Smooth muscle cell (in vitro differentiated cells): ENCODE measurements around the gene GDI1. TPM values are rescaled to one million over a fixed set of nuclear protein-coding genes. Genes with fewer than 3 reads are reported as not detected.

Source experiments
- DNase-seq: peaks from one replicate; lab custom pipeline; 2025; ENCODE audit not compliant: unreplicated experiment; lab: John Stamatoyannopoulos, UW
- H2AFZ ChIP-seq: fragments of 200-600 bp; sonication (generic); 2 replicates; pipeline ENCODE4 v1.6.0; 2016; ENCODE audit warnings: antibody characterized with exemption, low read depth, mild to moderate bottlenecking
- H3F3A ChIP-seq: fragments of 200-600 bp; sonication (generic); 2 replicates; pipeline ENCODE4 v1.6.0; 2017; ENCODE audit warnings: antibody characterized with exemption, low read depth
- H3K27ac ChIP-seq: fragments of 200-600 bp; sonication (generic); 2 replicates; pipeline ENCODE4 v1.5.1; 2016; ENCODE audit warnings: low read depth, mild to moderate bottlenecking
- H3K27me3 ChIP-seq: fragments of 200-600 bp; sonication (generic); 2 replicates; pipeline ENCODE4 v1.6.1; 2016; ENCODE audit warnings: low read depth, mild to moderate bottlenecking
- H3K36me3 ChIP-seq: fragments of 200-600 bp; sonication (generic); 2 replicates; pipeline ENCODE4 v1.5.1; 2016; ENCODE audit warnings: low read depth
- H3K4me1 ChIP-seq: fragments of 200-600 bp; sonication (generic); 2 replicates; pipeline ENCODE4 v1.5.1; 2016; ENCODE audit warnings: low read depth
- H3K4me2 ChIP-seq: fragments of 200-600 bp; sonication (generic); 2 replicates; pipeline ENCODE4 v1.6.0; 2016; ENCODE audit warnings: mild to moderate bottlenecking
- H3K4me3 ChIP-seq: fragments of 200-600 bp; sonication (generic); 2 replicates; pipeline ENCODE4 v1.5.1; 2016; ENCODE audit warnings: mild to moderate bottlenecking
- H3K79me2 ChIP-seq: fragments of 200-600 bp; sonication (generic); 2 replicates; pipeline ENCODE4 v1.6.0; 2016; ENCODE audit warnings: low read depth, mild to moderate bottlenecking
- H3K9ac ChIP-seq: fragments of 200-600 bp; sonication (generic); 2 replicates; pipeline ENCODE4 v1.6.0; 2016; ENCODE audit warnings: low read depth
- H3K9me3 ChIP-seq: fragments of 200-600 bp; sonication (generic); replicated peaks from 2 replicates; pipeline ENCODE4 v1.5.1; 2016; ENCODE audit warnings: low read depth
- H4K20me1 ChIP-seq: fragments of 200-600 bp; sonication (generic); 2 replicates; pipeline ENCODE4 v1.6.0; 2016; ENCODE audit warnings: low read depth
- CTCF ChIP-seq: fragments of 200-600 bp; sonication (generic); IDR thresholded peaks from 2 replicates; pipeline ENCODE4 v1.5.1; 2017; ENCODE audit warnings: borderline replicate concordance, mild to moderate bottlenecking, antibody characterized with exemption; ENCODE audit not compliant: insufficient read depth, poor library complexity, severe bottlenecking
- WGBS: methylation state at CpG from one replicate; pipeline ENCODE4 v1.1.7; 2016; ENCODE audit warnings: low lambda C conversion rate; 5-methylcytosine and 5-hydroxymethylcytosine counted together
- polyA plus RNA-seq: library from polyadenylated mRNA; unstranded; fragments of >200 nt; fragmentation: Nextera tagmentation; extraction: Ambion mirVana; gene quantifications from 2 replicates; pipeline ENCODE4 v1.2.1, GENCODE V29; 2016
- total RNA-seq: library from RNA; depleted of rRNA; stranded (reverse); fragments of >200 nt; gene quantifications from 2 replicates; pipeline ENCODE4 v1.2.3, GENCODE V29; 2014

GDI1 gene
- total and polyA plus RNA-seq, 2 experiments from 2014 or later, result 98.8 to 143 TPM

DNA sequence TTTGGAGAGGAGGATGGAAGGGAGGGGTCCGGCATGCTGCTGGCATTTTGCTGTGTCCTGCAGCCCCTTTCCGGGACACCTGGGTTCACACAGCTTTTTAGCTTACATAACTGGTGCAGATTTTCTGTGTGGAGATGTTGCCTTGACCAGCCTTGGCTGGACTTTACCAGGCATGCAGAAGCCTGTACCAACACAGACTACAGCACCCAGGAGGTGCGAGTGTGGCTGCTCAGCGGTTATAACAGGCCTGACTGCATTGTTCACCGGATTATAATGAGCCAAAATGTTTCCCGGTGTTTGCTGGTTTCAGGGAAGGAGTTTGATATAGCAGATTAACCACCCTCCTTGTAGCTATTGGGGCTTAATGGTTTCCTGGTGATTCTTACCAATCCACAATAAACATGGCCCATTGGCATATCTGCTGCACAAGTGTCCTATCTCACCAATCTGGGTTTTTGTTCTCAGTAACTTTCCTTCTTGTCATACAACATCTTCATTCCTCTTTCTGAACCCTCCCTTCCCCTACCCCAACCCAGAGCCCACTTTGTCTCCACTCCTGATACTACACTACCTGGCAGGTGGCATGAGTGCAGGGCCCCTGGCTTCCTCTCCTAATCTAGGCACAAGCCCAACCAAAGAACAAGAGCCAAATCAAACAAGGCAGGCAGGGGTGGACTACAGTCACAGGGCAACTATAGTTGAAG lies 34.9 kb upstream of the GDI1 start:
- Histone ChIP-seq H3F3A (peaks cover 4% of the 10 kb centered on the region), H3K27ac (no peak overlapping the region), H3K27me3 (no peaks in the 10 kb centered on the region), H4K20me1 (peaks cover 43% of the 10 kb centered on the region), H3K9ac (no peak overlapping the region), H3K4me2 (no peak overlapping the region), H3K36me3 (no peaks in the 10 kb centered on the region), H3K79me2 (peaks cover 19% of the 10 kb centered on the region), H3K4me3 (no peak overlapping the region), H3K4me1 (no peaks in the 10 kb centered on the region), H3K9me3 (no peaks in the 10 kb centered on the region), H2AFZ (no peak overlapping the region)
- 74% methylated on average over 6 of the region's 6 CpGs for WGBS
- TF ChIP-seq CTCF, result no peak
- DNase-seq, result no peak

DNA sequence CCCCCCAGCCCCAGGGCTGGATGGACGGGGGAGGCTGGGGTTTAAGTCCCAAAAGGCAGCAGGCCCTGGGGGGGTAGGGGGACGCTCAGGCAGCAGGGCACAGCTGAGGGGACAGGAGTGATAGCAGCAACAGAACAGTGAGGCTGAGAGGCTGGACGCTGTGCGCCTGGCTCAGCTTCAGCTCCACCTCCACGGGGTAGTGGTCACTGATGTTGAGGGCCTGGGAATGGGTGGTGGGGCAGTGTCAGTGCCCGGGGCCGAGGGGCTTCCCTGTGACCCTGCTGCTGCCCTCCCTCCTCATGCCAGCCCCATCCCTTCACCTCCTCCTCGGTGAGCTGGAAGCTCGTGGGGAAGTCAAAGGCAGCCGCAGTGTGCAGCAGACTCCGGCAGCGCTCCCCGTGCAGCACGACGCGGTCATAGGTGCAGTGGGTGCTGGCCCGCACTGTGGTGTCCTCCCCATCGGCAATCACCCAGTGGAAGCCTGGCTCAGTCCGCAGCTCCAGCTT lies 34.3 kb upstream of the GDI1 start:
- Histone ChIP-seq H3K36me3 (no peaks in the 10 kb centered on the region), H3K4me2 (no peak overlapping the region), H3K4me3 (no peak overlapping the region), H4K20me1 (peaks cover 43% of the 10 kb centered on the region), H3K27me3 (no peaks in the 10 kb centered on the region), H3K9ac (no peak overlapping the region), H3K9me3 (no peaks in the 10 kb centered on the region), H3K27ac (no peak overlapping the region), H3K79me2 (peaks cover 20% of the 10 kb centered on the region), H3F3A (peaks cover 4% of the 10 kb centered on the region), H3K4me1 (no peaks in the 10 kb centered on the region), H2AFZ (no peak overlapping the region)
- 80% methylated on average over 19 of the region's 19 CpGs for WGBS
- no peak for TF ChIP-seq CTCF
- DNase-seq, result no peak

- H3K27me3 ChIP-seq, result no peaks in the 10 kb centered on the region
- no peak overlapping the region for H2AFZ ChIP-seq
- no peak for DNase-seq
- H3K27ac ChIP-seq, result no peak overlapping the region
- H4K20me1 ChIP-seq, result peaks cover 43% of the 10 kb centered on the region
- H3K36me3 ChIP-seq, result no peaks in the 10 kb centered on the region
- no peak for TF ChIP-seq CTCF
- 92% methylated on average over 10 of the region's 10 CpGs for WGBS
- no peaks in the 10 kb centered on the region for H3K4me1 ChIP-seq
- no peak overlapping the region for H3K9ac ChIP-seq
- no peak overlapping the region for H3K4me2 ChIP-seq
- H3K79me2 ChIP-seq, result peaks cover 25% of the 10 kb centered on the region
- H3K9me3 ChIP-seq, result no peaks in the 10 kb centered on the region
- H3K4me3 ChIP-seq, result no peak overlapping the region
- H3F3A ChIP-seq, result peaks cover 4% of the 10 kb centered on the region
Measured at GRCh38 chrX:154403192-154403591, 33.8 kb upstream of the GDI1 start.

DNA sequence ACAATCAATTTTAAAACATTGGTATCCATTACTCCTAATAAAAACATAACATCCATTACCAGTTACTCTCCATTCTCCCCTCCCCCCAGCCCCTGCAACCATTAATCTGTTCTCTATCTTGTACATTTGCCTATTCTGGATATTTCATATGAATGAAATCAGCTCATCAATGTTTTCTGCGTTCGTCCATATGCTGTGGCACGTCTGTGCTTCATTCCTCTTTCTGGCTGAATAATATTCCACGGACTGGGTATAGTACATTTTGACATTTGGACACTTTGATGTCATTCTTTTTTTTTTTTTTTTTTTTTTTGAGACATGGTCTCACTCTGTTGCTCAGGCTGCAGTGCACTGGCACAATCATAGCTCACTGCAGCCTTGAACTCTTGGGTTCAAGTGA lies 33.1 kb upstream of the GDI1 start:
- WGBS, result 81% methylated on average over 4 of the region's 4 CpGs
- no peak overlapping the region for H3K4me3 ChIP-seq
- H3K9ac ChIP-seq, result no peak overlapping the region
- H3K27ac ChIP-seq, result no peak overlapping the region
- H3K9me3 ChIP-seq, result no peaks in the 10 kb centered on the region
- no peak for DNase-seq
- H3K4me2 ChIP-seq, result no peak overlapping the region
- peaks cover 4% of the 10 kb centered on the region for H3F3A ChIP-seq
- peaks cover 24% of the 10 kb centered on the region for H3K79me2 ChIP-seq
- H3K4me1 ChIP-seq, result no peaks in the 10 kb centered on the region
- H3K27me3 ChIP-seq, result no peaks in the 10 kb centered on the region
- H3K36me3 ChIP-seq, result no peaks in the 10 kb centered on the region
- peaks cover 37% of the 10 kb centered on the region for H4K20me1 ChIP-seq
- TF ChIP-seq CTCF, result no peak
- H2AFZ ChIP-seq, result no peak overlapping the region
